A172 (cell line): ENCODE measurements around the gene GRIK5. TPM values are rescaled to one million over a fixed set of nuclear protein-coding genes. Genes with fewer than 3 reads are reported as not detected.
"Not testable (repeated sequence)": the region's sequence is repeated elsewhere in the genome, so short reads cannot be mapped to it uniquely, and the experiment has no call there.

Experiments
- DNase-seq: peaks from one replicate; pipeline ENCODE4 v3.0.0-alpha.2; 2015; ENCODE audit warnings: low spot score
- total RNA-seq: library from RNA; depleted of rRNA; stranded (reverse); fragments of >200 nt; shearing (Covaris generic); gene quantifications from 2 replicates; pipeline ENCODE4 v1.2.3, GENCODE V29; 2014

Gene GRIK5
- total RNA-seq, 1 experiment from 2014 or later, result 0.76 TPM

DNA sequence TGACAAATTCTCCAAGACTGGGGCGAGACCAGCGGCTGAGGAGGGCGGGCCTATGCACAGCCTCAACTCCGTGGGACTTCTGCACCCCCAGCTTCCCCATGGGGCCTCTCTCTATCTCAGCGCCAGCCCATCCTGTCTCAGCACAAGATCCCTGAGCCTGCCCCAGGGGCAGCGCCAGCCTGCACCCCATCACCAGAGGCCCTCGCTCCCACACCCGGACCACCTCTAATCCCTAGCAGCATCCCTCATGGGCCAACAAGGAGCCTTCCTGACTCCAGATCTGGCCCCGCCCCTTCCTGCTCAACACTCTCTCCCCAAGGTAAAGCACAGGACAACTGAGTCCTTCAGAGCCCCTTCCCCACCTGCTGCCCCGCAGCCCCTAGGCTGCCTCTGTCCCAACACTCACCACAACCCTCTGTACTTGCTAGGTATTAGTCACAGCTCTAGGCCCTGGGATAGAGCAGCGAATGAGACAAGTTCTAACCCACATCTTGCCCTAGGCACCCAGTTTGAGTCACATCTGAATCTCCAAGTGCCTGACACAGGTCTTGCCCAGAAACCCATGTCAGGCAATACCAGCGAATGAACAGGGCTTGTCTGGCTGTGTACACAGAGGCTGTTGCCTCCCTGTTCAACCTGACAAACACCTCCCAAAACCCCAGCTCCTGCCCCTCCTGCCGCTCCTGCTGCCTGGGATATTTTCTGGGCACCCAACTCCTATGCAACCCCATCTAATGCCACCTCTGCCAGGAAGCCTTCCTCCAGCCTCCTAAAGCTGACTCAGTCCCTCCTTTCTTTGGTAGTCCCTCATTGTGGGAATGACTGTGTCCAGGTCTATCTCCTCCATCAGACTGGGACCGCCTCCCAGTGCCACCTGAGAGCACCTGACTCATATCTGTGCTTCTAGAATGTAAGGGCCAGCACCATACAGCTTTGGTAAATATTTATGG lies 18.6 kb downstream of the GRIK5 start:
- DNase-seq, result peak; percentile 22

DNA sequence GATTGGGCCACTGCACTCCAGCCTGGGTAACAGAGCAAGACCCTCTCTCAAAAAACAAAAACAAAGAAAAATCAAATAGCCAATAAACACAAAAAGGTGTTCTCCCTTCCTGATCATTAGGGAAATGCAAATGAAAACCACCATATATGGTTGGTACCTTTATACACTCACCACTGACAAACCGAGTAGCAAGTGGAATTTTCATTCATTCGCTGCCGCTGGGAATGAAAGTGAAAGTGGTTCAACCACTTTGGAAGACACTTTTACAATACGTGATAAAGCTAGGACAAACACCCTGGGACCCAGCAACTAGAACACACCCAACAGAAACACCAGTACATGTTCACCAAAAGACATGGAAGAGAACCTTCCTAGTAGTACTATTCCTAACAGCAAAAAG lies 21.0 kb downstream of the GRIK5 start:
- DNase-seq, result peak; percentile 61

DNA sequence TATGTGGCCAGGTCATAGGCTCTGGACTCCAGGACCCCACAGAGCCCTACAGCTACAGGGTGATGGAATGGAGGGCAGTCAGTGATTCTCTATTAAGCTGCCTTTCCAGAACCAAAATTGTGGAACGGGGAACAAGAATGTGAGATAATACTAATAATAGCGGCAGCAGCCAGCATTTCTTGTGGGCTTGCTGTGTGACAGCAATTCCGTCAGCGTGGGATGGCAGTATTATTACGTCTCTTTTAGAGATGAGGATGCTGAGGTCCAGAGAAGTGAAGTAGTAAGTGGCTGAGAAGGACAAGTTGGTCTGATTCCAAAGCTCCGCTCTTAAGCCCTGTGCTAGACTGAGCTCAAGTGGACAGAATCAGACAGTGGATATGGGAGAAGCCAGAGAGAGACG lies 24.4 kb downstream of the GRIK5 start:
- no peak for DNase-seq

DNA sequence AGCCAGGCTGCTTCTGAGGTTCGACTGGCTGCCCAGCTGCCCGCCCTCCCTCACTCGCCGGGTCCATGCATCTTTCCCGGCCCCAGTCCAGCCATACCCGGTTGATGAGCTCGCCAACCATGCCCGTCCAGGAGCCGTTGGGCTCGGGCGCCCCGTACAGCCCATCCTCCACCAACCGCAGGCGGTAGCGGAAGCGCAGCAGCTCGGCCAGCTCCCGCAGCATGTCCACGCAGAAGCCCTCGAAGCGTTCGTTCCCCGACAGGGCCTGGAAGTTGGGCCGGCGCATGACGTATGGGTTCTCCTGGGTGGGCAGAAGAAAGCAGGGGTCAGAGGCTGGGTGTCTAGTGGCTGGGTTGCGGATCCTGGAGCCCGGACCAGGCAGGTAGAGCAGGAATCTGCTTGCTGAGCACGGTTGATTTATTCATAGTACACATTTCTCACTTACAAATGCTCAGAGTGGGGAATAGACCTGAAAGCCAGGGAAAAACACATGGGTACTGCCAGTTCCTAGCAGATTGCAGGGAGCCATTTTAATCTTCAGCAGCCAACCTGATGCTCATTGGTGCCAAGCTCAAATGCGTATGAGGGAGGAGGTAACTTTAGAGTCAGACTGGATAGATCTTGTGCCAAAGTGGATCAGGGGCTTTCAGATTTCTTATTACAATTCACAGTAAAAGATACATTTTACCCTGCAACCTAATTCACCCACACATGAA lies 27.4 kb downstream of the GRIK5 start:
- no peak for DNase-seq

DNA sequence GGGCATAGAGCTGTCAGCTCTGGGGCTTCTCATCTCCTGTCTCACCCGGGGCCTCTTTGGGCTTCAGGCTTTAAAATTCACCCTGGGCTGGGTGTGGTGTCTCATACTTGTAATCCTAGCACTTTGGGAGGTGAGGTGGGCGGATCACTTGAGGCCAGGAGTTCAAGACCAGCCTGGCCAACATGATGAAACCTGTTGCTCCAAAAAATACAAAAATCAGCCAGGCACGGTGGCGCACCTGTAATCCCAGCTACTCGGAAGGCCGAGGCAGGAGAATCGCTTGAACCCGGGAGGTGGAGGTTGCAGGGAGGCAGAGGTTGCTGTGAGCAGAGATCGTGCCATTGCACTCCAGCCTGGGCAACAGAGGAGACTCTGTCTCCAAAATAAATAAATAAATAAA lies 29.5 kb downstream of the GRIK5 start:
- DNase-seq, result not testable (repeated sequence)

DNA sequence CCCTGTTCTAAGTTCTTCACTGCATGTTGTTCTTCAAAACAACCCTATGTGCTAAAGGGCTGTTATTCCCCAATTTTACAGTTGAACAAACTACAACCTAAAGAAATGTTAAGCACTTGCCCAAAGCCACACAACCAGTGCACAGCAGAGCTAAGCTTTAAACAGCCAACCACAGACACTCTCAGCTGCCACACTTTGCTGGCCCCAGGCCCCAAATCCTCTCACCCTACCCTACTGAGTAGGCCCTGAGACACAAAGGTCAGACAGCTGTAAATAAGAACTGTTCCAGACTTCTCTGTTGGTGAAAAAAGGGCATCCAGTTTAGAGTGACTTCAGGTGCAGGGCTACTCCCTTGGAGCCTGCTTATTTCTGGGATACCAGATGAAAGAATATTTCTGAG lies 30.0 kb downstream of the GRIK5 start:
- DNase-seq, result no peak

DNA sequence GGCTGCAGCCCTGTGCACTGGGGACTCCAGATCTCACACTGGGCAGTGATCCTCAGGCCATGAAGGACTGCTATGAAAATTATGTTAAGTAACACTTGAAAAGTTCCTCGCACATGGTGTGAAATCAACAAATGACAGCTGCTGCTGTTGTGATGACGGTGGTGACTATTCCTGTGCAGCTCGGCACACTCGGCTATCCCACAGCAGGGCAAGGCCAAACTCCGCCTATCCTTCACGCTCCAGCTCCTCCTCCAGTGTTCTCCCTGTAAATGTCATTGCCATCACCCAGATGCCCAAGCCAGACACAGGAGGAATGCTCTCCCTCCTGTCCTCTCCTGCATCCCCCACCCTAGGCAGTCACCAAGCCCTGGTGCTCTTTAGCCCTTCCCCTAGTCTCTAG lies 31.3 kb downstream of the GRIK5 start:
- no peak for DNase-seq

DNA sequence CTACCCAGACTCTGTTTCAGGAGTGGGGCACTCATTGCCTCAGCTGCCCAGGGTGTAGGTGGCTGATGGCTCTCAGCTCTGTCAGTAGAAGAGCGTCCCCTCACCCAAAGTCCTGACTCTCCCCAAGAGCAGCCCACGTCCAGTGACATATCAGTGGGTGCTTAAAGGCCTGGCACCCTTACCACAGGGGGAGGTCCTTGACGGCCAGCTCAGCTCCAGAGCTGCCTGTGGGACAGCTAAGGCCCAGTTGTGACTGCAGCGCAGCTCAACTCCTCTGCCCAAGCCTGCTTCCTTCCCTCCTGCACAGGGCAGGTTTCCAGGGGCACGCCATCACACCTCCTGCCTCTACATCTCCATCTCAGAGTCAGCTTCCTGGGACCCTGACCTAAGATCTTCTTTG lies 32.4 kb downstream of the GRIK5 start:
- no peak for DNase-seq

DNA sequence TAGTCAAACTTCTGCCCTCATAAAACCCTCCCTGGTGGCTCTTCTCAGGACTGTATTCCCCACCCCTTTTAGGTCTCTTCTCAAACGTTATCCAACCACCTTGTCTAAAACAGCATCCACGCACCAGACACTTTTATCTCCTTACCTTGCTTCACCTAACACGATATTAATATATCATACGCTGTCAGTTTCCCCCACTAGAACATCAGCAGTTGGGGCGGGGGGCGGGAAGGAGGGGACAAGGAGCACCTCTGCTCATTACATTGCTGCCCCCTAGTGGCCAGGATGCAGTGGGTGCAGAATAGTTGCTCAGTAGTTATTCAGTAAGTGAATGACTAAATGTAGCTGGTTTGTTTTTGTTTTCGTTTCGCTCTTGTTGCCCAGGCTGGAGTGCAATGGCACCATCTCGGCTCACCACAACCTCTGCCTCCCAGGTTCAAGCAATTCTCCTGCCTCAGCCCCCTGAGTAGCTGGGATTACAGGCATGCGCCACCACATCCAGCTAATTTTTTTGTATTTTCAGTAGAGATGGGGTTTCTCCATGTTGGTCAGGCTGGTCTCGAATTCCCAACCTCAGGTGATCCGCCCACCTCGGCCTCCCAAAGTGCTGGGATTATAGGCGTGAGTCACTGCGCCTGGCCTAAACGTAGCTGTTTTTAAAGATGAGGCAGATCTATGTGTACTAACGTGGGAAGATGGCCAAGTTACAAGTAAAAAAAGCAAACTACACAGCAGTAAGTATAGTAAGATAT lies 35.2 kb downstream of the GRIK5 start:
- DNase-seq, result peak; percentile 88

DNA sequence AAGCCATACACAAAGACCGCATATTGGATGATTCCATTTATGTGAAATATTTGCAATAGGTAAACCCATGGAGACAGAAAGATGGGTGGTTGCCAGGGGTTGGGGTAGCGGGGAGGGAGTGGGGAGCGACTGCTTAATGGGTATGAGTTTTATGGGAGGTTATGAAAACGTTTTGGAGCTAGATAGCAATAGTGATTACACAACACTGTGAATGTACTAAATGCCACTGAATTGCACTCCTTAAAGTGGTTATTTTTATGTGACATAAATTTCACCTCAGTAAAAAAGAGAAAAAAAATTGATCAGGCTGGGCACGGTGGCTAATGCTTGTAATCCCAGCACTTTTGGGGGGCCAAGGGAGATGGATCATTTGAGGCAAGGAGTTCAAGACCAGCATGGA lies 36.6 kb downstream of the GRIK5 start:
- no peak for DNase-seq

DNA sequence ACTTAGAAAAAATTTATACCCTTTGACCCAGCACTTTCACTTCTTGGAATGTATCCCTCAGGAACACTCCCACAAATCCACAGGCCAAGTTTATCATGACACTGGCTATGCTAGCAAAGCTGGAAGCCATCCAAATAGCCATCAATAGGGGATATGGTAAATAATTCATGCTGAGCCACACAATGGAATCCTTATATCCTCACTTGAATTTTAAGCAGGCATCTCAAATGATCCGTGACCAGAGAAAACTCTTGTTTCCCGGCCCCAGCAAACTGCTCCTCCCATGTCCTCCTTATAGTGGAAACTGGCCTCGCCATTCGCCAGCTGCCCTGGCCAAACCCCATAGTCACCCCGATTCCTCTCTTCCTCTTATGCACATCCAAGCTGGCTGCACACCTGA lies 37.6 kb downstream of the GRIK5 start:
- no peak for DNase-seq

DNA sequence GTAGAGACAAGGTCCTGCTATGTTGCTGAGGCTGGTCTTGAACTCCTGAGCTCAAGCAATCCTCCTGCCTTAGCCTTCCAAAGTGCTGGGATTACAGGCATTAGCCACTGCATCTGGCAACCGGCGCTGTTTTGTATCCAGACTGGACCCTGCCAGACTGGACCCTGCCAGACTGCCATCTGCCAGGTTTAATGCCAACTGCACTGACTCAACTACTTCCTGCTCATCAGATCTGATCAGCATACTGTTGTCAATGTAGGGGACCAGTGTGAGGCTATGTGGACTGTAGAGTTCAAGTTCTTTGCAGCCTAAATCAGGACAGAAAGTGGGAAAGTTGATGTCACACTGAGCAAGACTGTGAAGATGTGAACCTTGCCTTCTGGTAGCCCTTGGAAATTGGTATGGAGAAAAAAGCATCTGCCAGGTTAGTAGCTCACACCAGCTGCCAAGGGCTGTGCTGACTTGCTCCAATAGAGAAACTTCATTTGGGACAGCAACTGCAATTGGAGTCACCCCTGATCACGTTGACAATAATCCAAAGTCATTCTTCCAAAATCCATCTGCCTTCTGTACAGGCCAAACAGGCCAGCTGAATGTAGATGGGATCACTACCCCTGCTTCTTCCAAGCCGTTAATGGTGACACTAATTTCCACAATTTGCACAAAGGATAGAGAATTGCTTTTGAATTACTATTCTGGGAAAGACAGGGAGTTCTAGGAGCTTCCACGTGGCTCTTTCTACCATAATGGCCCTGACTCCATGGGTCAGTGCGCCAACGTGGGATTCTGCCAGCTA lies 39.2 kb downstream of the GRIK5 start:
- DNase-seq, result no peak

DNA sequence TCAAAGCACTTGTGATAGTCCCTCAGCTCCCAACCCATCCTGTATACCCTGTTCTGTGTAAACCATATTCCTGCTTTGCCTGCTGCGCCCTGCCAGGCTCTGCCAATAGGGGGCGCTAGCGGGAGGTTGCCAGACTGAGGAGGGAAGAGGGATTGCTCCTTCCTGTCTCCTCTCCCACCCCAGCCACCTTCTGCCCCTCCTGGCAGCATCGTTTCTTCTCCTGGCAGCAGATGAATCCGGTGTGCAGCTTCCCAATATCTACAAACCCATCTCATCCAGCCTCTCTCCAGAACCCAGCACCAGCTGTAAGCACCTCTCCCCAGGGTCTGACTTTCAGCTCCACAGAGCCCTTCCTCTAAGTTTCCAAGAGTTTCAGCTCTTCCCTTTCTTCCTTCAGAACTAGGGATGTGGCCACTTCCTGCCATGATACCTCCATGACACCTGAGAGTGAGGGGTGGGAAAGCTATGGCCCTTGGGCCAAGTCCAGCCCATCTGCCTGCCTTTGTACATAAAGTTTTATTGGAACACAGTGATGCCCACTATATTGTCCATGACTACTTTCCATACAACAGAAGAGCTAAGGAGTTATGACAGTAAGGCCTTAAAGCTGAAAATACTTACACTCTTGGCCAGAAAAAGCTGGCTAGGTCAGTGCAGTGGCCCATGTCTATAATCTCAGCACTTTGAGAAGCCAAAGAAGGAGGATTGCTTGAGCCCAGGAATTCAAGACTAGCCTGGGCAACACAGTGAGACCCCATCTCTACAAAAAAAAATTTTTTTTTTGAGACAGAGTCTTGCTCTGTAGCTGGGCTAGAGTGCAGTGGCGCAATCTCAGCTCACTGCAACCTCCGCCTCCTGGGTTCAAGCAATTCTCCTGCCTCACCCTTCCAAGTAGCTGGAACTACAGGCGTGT lies 41.4 kb downstream of the GRIK5 start:
- DNase-seq, result no peak

DNA sequence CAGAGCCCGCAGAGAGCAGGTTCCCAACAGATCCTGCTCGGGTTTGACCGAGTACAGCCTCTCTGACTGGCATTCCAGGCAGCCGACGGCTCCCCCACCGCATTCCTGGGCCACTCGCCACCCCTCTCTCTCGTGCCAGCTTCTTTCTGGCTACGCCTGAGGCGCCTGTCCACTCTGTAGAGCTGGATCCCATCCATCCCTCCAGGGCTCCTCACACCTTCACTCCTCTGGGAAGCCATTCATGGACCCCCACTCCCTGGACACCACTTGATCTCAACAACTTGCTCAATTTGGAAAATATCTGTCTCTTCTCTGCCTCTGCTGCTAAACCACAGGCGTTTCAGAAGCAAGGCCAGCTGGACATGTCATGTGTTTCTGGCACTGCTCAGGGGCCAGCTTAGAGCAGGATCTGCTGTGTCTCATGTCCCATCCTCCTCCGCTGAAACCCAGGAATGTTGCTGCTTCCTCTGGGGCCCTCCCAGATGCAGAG lies 45.3 kb downstream of the GRIK5 start:
- peak; percentile 64 for DNase-seq

DNA sequence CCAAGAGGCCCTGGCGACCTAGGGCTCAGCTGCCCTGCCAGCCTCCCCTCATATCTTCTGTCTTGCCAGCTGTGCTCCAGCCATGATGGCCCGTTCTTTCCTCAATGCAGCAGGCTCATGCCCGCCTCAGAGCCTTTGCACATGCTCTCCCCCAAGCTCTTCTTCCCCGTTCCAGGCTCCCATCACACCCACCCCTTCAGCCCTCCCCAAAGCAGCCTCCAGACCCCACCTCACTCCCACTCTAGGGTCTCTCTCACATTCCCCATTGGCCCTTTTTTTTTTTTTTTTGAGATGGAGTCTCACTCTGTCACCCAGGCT lies 46.1 kb downstream of the GRIK5 start:
- no peak for DNase-seq

DNA sequence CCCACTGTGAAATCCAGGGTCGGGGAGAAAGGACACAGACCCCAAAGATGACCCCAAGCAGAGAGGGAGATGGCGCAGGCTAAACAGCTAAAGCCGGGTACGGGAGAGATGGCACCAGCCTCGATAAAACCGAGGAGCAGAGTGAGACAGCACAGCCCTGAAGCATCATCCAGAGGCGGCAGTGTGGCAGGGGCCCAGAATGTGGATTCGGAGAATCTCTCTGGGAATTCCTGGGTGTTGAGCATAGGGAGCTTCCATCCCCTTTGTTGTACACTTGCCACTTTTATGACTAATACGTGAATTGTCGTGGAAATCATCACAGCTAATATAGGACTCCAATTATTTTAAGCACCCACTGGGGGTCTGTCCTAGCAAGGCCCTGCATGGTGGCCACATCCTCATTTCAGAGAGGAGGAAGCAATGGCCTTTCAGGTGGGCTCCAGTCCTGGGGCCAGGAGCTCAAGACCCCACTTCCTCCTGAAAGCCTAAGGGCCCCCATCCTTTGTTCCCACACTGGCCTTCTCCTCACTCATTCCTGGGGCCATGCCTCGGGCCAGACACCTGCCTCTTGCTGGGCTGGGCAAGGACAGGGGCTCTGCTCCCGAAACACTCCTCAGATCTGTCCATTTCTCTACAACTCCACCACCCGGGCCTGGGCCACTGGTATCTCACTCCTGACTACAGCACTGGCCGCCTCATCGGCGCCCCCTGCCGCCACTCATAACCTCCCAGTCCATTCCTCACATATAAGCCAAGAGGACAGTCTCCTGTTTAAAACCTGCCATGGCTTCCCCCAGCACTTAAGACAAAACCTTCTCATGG lies 46.7 kb downstream of the GRIK5 start:
- no peak for DNase-seq

DNA sequence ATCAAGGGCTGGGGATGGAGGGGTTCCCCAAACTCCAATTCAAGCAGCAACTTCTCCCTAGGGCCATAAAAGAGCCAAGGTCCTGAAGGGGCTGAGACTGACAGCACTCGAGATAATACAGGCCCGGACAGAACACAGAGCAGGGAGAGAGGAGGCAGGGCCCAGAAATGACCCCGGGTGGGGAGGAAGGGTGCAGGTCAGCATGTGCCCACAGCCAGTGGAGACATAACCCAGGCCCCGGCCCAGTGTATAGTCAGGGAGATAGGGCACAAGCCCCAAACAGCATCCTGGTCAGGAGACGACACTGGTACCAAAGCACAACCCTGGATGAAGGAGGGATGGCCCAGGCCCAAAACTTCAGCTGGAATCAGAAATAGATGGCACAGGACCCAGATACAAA lies 47.4 kb downstream of the GRIK5 start:
- DNase-seq, result no peak

DNA sequence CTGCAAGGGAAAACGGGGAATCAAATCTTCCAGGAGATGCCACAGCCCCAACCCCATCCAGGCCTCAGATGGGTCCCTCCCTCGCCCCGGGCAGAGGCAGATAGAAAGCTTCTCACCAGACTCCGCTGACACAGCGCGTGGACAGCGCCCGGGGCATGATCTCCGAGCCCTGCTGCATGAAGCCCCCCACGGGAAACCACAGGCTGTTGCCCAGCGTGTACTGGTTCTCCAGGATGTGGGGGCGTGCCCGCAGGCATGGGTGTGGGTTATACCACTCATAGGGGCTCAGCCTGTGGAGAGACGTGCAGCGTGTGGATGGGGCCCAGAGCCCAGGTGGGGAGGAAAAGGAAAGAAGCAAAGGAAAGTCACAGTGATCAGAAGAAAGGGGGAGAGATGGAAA lies 48.8 kb downstream of the GRIK5 start:
- no peak for DNase-seq

DNA sequence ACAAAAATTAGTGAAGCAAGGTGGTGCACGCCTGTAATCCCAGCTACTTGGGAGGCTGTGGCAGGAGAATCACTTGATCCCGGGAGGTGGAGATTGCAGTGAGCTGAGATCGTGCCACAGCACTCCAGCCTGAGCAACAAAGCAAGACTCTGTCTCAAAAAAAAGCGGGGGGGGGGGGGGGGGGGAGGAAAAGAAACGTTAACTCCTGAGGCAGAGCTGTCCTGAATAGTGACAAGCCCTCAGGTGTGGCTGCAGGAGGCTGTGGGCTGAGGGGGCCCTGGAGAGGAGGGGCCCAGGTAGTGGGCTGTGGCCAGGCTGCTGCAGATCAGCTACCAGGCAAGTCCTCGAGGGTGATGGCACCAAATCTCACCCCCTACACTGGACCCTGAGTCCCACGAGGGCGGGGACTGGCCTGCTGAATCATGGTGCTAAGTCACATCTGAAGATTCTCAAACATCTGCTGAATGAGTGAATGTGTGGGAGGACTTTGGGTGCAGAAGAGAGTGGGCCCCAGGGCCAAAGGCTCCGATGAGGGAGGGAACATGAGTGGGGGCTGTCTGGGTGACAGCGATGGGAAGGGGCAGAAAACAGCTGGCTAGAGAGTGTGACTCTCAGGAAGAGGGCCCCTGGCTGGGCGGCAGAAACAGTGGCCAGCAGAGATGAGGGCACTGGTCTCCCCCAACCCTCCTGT lies 51.4 kb downstream of the GRIK5 start:
- DNase-seq, result no peak
